ENCODE data around the gene TCF23.

GRCh38 chr2:27147935-27148334 is 869 bp upstream of the TCF23 start:
- TF ChIP-seq CTCF (conservative IDR thresholded peaks at IDR 0.05; ENCODE audit: low read depth, low read length): no peak
- TF ChIP-seq EZH2 (IDR thresholded peaks at IDR 0.05; ENCODE audit: borderline replicate concordance, low read depth, low read length, poor library complexity, severe bottlenecking): no peak

Measured in A673 (cell line).